H9 (cell line): ENCODE measurements around the gene MACROD1. TPM values are rescaled to one million over a fixed set of nuclear protein-coding genes. Genes with fewer than 3 reads are reported as not detected.

ENCODE experiments used
- DNase-seq: peaks from one replicate; pipeline ENCODE4 v3.0.0-alpha.2; 2017
- H2AFZ ChIP-seq: one replicate; pipeline ENCODE4 v1.6.1; 2013; ENCODE audit warnings: mild to moderate bottlenecking, low read length, control low read depth, moderate library complexity
- H2AK5ac ChIP-seq: 2 replicates; pipeline ENCODE4 v1.6.1; 2013; ENCODE audit warnings: low read length, control low read depth, mixed read lengths; ENCODE audit not compliant: insufficient read length
- H2BK120ac ChIP-seq: one replicate; pipeline ENCODE4 v1.6.1; 2013; ENCODE audit warnings: low read depth, mild to moderate bottlenecking, low read length, control low read depth, inconsistent platforms; ENCODE audit not compliant: poor library complexity, severe bottlenecking
- H2BK12ac ChIP-seq: 2 replicates; pipeline ENCODE4 v1.6.1; 2013; ENCODE audit warnings: low read length, control low read depth, mixed read lengths, low read depth; ENCODE audit not compliant: insufficient read length
- H2BK15ac ChIP-seq: 2 replicates; pipeline ENCODE4 v1.6.1; 2013; ENCODE audit warnings: low read depth, low read length, control low read depth
- H2BK20ac ChIP-seq: one replicate; pipeline ENCODE4 v1.6.1; 2013; ENCODE audit warnings: low read depth, mild to moderate bottlenecking, low read length, control low read depth, inconsistent platforms; ENCODE audit not compliant: poor library complexity, severe bottlenecking
- H2BK5ac ChIP-seq: 2 replicates; pipeline ENCODE4 v1.6.1; 2013; ENCODE audit warnings: low read length, control low read depth, mixed read lengths; ENCODE audit not compliant: insufficient read length
- H3K14ac ChIP-seq: 2 replicates; pipeline ENCODE4 v1.6.1; 2013; ENCODE audit warnings: low read length, control low read depth; ENCODE audit not compliant: insufficient read depth
- H3K18ac ChIP-seq: 2 replicates; pipeline ENCODE4 v1.6.1; 2013; ENCODE audit warnings: low read depth, mild to moderate bottlenecking, mixed read lengths, low read length, control low read depth; ENCODE audit not compliant: insufficient read length
- H3K23ac ChIP-seq: 2 replicates; pipeline ENCODE4 v1.6.1; 2013; ENCODE audit warnings: low read length, control low read depth, mixed read lengths, low read depth; ENCODE audit not compliant: insufficient read length
- H3K23me2 ChIP-seq: 2 replicates; pipeline ENCODE4 v1.6.1; 2013; ENCODE audit warnings: low read depth, mild to moderate bottlenecking, mixed read lengths, low read length, control low read depth; ENCODE audit not compliant: insufficient read length, poor library complexity, severe bottlenecking
- H3K27ac ChIP-seq: 2 replicates; pipeline ENCODE4 v1.5.1; 2013; ENCODE audit warnings: low read length, control low read depth, mixed read lengths, low read depth; ENCODE audit not compliant: insufficient read length
- H3K27me3 ChIP-seq: 2 replicates; pipeline ENCODE4 v1.6.1; 2013; ENCODE audit warnings: low read length, control low read depth, inconsistent platforms; ENCODE audit not compliant: insufficient read depth
- H3K4ac ChIP-seq: 2 replicates; pipeline ENCODE4 v1.6.1; 2013; ENCODE audit warnings: low read depth, mild to moderate bottlenecking, control low read depth, inconsistent platforms, low read length, moderate library complexity
- H3K4me1 ChIP-seq: 2 replicates; pipeline ENCODE4 v1.6.1; 2013; ENCODE audit warnings: low read length, control low read depth, inconsistent platforms; ENCODE audit not compliant: insufficient read depth
- H3K4me2 ChIP-seq: 2 replicates; pipeline ENCODE4 v1.6.1; 2013; ENCODE audit warnings: low read length, control low read depth, mixed read lengths; ENCODE audit not compliant: insufficient read length, insufficient read depth
- H3K56ac ChIP-seq: 2 replicates; pipeline ENCODE4 v1.6.1; 2013; ENCODE audit warnings: low read depth, mild to moderate bottlenecking, mixed read lengths, low read length, control low read depth; ENCODE audit not compliant: insufficient read length
- H3K79me1 ChIP-seq: 2 replicates; pipeline ENCODE4 v1.6.1; 2013; ENCODE audit warnings: low read depth, mild to moderate bottlenecking, moderate library complexity, low read length, control low read depth, inconsistent platforms; ENCODE audit not compliant: insufficient read depth, poor library complexity, severe bottlenecking
- H3K79me2 ChIP-seq: 2 replicates; pipeline ENCODE4 v1.6.1; 2013; ENCODE audit warnings: low read length, control low read depth, inconsistent platforms; ENCODE audit not compliant: insufficient read depth
- H3K9ac ChIP-seq: 2 replicates; pipeline ENCODE4 v1.6.1; 2013; ENCODE audit warnings: low read length, control low read depth, mixed read lengths; ENCODE audit not compliant: insufficient read length; ENCODE audit errors: extremely low read depth
- H3K9me3 ChIP-seq: one replicate; pipeline ENCODE4 v1.6.1; 2013; ENCODE audit warnings: low read depth, low read length, inconsistent platforms; ENCODE audit not compliant: control insufficient read depth
- H3T11ph ChIP-seq: one replicate; pipeline ENCODE4 v1.6.1; 2013; ENCODE audit warnings: mild to moderate bottlenecking, low read length, control low read depth, inconsistent platforms
- H4K20me1 ChIP-seq: one replicate; pipeline ENCODE4 v1.6.1; 2013; ENCODE audit not compliant: control insufficient read depth, insufficient read length, insufficient read depth
- H4K5ac ChIP-seq: 2 replicates; pipeline ENCODE4 v1.6.1; 2013; ENCODE audit warnings: low read depth, mild to moderate bottlenecking, mixed read lengths, low read length, control low read depth; ENCODE audit not compliant: insufficient read length
- H4K8ac ChIP-seq: replicated peaks from 2 replicates; pipeline ENCODE4 v1.6.1; 2013; ENCODE audit warnings: low read length, control low read depth, mixed read lengths, low read depth; ENCODE audit not compliant: insufficient read length
- H4K91ac ChIP-seq: 2 replicates; pipeline ENCODE4 v1.6.1; 2013; ENCODE audit warnings: low read depth, mild to moderate bottlenecking, moderate library complexity, mixed read lengths, low read length, control low read depth; ENCODE audit not compliant: insufficient read length
- H3K27ac Mint-ChIP-seq, 3 experiments: 2 replicates in 2 of 3; 3 replicates in 1 of 3; pipeline ENCODE4 v1.8.0; 2020 to 2021; ENCODE audit warnings: mixed read lengths in 3 of 3, mild to moderate bottlenecking in 1 of 3, moderate library complexity in 1 of 3
- H3K27me3 Mint-ChIP-seq: 2 replicates; pipeline ENCODE4 v1.8.0; 2021; ENCODE audit warnings: low read depth, mild to moderate bottlenecking, moderate library complexity, mixed read lengths
- H3K36me3 Mint-ChIP-seq, 3 experiments: 2 replicates in 2 of 3; 3 replicates in 1 of 3; pipeline ENCODE4 v1.8.0; 2020 to 2021; ENCODE audit warnings: low read depth in 3 of 3, mixed read lengths in 3 of 3; ENCODE audit not compliant: insufficient read depth in 1 of 3
- H3K4me1 Mint-ChIP-seq, 2 experiments: 2 replicates each; pipeline ENCODE4 v1.8.0; 2020; ENCODE audit warnings: mixed read lengths in 2 of 2
- H3K4me3 Mint-ChIP-seq, 2 experiments: 2 replicates in 1 of 2; 3 replicates in 1 of 2; pipeline ENCODE4 v1.8.0; 2020 to 2021; ENCODE audit warnings: mild to moderate bottlenecking in 2 of 2, mixed read lengths in 2 of 2, moderate library complexity in 1 of 2
- H3K9me3 Mint-ChIP-seq, 2 experiments: 2 replicates in 1 of 2; 3 replicates in 1 of 2; pipeline ENCODE4 v1.8.0; 2020; ENCODE audit warnings: mild to moderate bottlenecking in 2 of 2, mixed read lengths in 2 of 2, moderate library complexity in 1 of 2
- CTCF ChIP-seq: fragments of 200-600 bp; sonication (generic); conservative IDR thresholded peaks from 3 replicates; pipeline ENCODE4 v1.8.0; 2021; ENCODE audit warnings: antibody characterized with exemption, mild to moderate bottlenecking
- WGBS: extraction: QIAGEN DNeasy Blood & Tissue Kit; methylation state at CpG from one replicate; pipeline ENCODE4 v1.1.7; 2013; ENCODE audit warnings: missing lambda C conversion rate, low lambda C conversion rate, mixed read lengths; ENCODE audit not compliant: insufficient read length; ENCODE audit errors: extremely low coverage; 5-methylcytosine and 5-hydroxymethylcytosine counted together
- total RNA-seq: library from RNA; stranded (reverse); gene quantifications from 2 replicates; pipeline ENCODE4 v1.2.1, GENCODE V29; 2021

The MACROD1 gene
- total RNA-seq, 1 experiment from 2014 or later, result 21.2 TPM

- no peak overlapping the region for H2BK20ac ChIP-seq
- H3K27ac ChIP-seq, result no peak overlapping the region
- H2BK15ac ChIP-seq, result no peak overlapping the region
- H3K9me3 Mint-ChIP-seq, result no peaks in the 10 kb centered on the region; a peak in 1 of 5 replicates
- no peaks in the 10 kb centered on the region for H3K4me1 ChIP-seq
- H2BK5ac ChIP-seq, result no peak overlapping the region
- no peak overlapping the region for H3T11ph ChIP-seq
- H3K4me2 ChIP-seq, result no peak overlapping the region
- peaks cover 76% of the 10 kb centered on the region for H3K27me3 Mint-ChIP-seq
- no peaks in the 10 kb centered on the region for H3K79me2 ChIP-seq
- no peak overlapping the region for H3K14ac ChIP-seq
- no peak overlapping the region for H3K56ac ChIP-seq
- H3K9me3 ChIP-seq, result no peaks in the 10 kb centered on the region
- H4K20me1 ChIP-seq, result no peaks in the 10 kb centered on the region
- 100% methylated on average over 4 of the region's 4 CpGs for WGBS
- no peak for DNase-seq
- H3K36me3 Mint-ChIP-seq, result no peaks in the 10 kb centered on the region
- peaks cover 4% of the 10 kb centered on the region; the same call in 1 of the 2 replicates for H3K27me3 ChIP-seq
- H3K4me3 Mint-ChIP-seq, result no peak overlapping the region
- no peak overlapping the region for H2AK5ac ChIP-seq
- no peak overlapping the region for H4K5ac ChIP-seq
- H3K79me1 ChIP-seq, result no peaks in the 10 kb centered on the region
- H2BK12ac ChIP-seq, result no peak overlapping the region
- H2AFZ ChIP-seq, result no peak overlapping the region
- H3K23ac ChIP-seq, result no peak overlapping the region
- H3K23me2 ChIP-seq, result no peaks in the 10 kb centered on the region
- no peak overlapping the region for H2BK120ac ChIP-seq
- no peak overlapping the region for H4K8ac ChIP-seq
- H4K91ac ChIP-seq, result no peak overlapping the region
- H3K27ac Mint-ChIP-seq, result no peak overlapping the region
- H3K4me1 Mint-ChIP-seq, result peaks cover 6 to 22% of the 10 kb centered on the region in 2 experiments; a peak in 2 of 4 replicates
- no peak overlapping the region for H3K4ac ChIP-seq
- H3K18ac ChIP-seq, result no peak overlapping the region
- no peak overlapping the region for H3K9ac ChIP-seq
- no peak for TF ChIP-seq CTCF
Observed at GRCh38 chr11:64099436-64099835, 66.5 kb downstream of the MACROD1 start.
